Psoas muscle (tissue), 8 donors: ENCODE results near the gene RNF13. TPM values are rescaled to one million over a fixed set of nuclear protein-coding genes. Genes with fewer than 3 reads are reported as not detected.
"Not testable (repeated sequence)": the region's sequence is repeated elsewhere in the genome, so short reads cannot be mapped to it uniquely, and the experiment has no call there.

Experiments used
- ATAC-seq, 4 donors: fragments of 200-7000 bp; cut with Tn5 transposase; one replicate each; pipeline ENCODE4 v1.9.1; 2020; ENCODE audit warnings: moderate library complexity in 3 of 4, mild to moderate bottlenecking in 2 of 4
- DNase-seq, 2 donors: peaks; one replicate each; pipeline ENCODE4 v3.0.0-alpha.2; 2020
- H3K27ac ChIP-seq: fragments of 200-600 bp; one replicate; pipeline ENCODE4 v1.8.0; 2022
- H3K27me3 ChIP-seq, 3 donors: fragments of 200-600 bp in 1 of 3; one replicate each; pipeline versions ENCODE4 v1.6.1 to v1.8.0; 2013 to 2022; ENCODE audit warnings: low read length in 2 of 3, mild to moderate bottlenecking in 2 of 3, moderate library complexity in 1 of 3; ENCODE audit not compliant: insufficient read depth in 3 of 3
- H3K36me3 ChIP-seq, 2 donors: fragments of 200-600 bp in 1 of 2; one replicate each; pipeline versions ENCODE4 v1.6.1 to v1.8.0; 2013 to 2022; ENCODE audit warnings: low read depth in 1 of 2, mild to moderate bottlenecking in 1 of 2, moderate library complexity in 1 of 2; ENCODE audit not compliant: insufficient read depth in 1 of 2
- H3K4me1 ChIP-seq: fragments of 200-600 bp; one replicate; pipeline ENCODE4 v1.8.0; 2022
- H3K4me3 ChIP-seq: fragments of 200-600 bp; one replicate; pipeline ENCODE4 v1.8.0; 2022; ENCODE audit warnings: mild to moderate bottlenecking
- H3K9me3 ChIP-seq: fragments of 200-600 bp; one replicate; pipeline ENCODE4 v1.8.0; 2022
- WGBS, 3 donors: extraction: QIAGEN DNeasy Blood & Tissue Kit; methylation state at CpG; one replicate each; pipeline versions ENCODE4 v1.1.6 to v1.1.7; 2013; 5-methylcytosine and 5-hydroxymethylcytosine counted together
- intact Hi-C, 2 donors: fragments of 100-400 bp; cut with DNase I; formaldehyde crosslinking; loops; one replicate each; pipeline versions ENCODE4 v1.11.0 to v1.14.2; 2022
- polyA plus RNA-seq, 3 donors: library from polyadenylated mRNA; stranded (reverse); fragments of 200-250 nt; gene quantifications; one replicate each; pipeline ENCODE4 v1.2.3, GENCODE V29; 2013
- total RNA-seq, 4 donors: library from RNA; stranded (reverse); fragmentation: NEBNext Ultra II Directional in 2 of 4; extraction: Animal tissue kit (Norgen Biotek cat#: 25700) in 2 of 4; gene quantifications; one replicate each; pipeline versions ENCODE4 v1.2.1 to v1.2.4, GENCODE V29; 2021 to 2023
- TF ChIP-seq, protein P1 (sequence below): fragments of 200-600 bp; IDR thresholded peaks from one replicate; pipeline ENCODE4 v1.8.0; 2022; ENCODE audit warnings: antibody characterized with exemption
- donor health status: healthy with polysubstance abuse.
- donor health status: DM: no; HTN: no; CAD: no; lungs with moderate emphysema.
- donor health status: Bipolar disorder and iron deficiency.
- donor health status: healthy.
- donor health status: DM: yes; HTN: yes; CAD: no.
- donor health status: DM: no; HTN: no; CAD: no.
- donor health status: DM: no; HTN: no; CAD: no.
- donor health status: DM: yes; HTN: yes; CAD: no.

The RNF13 gene
- total and polyA plus RNA-seq, 7 donors = 21.7 to 51.0 (median 41.6) TPM

DNA sequence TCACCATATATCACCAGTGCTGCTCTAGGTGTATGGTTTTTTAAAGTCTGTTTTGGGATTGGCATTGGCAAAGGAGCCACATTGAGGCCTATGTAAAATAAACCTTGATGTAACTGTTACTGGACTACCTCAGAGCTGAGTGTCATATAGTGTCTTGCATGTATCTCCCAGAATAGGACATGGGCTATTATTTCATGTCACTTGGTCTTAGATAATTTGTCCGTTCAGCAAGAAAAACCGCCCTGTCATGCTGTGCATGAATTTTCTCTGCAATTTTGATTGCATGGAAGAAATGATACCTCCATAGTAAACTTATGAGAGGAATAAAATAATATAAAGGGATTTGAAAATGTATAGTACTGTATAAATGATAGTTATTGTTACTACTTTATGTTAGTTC, 59.6 kb downstream of the RNF13 start:
- Histone ChIP-seq H3K4me1 (peaks cover 18% of the 10 kb centered on the region), H3K27ac (peak overlapping the region; percentile 63), H3K9me3 (peaks cover 4% of the 10 kb centered on the region), H3K27me3 (no peaks in the 10 kb centered on the region), H3K36me3 (peaks cover 0 to 20% of the 10 kb centered on the region in 2 donors), H3K4me3 (no peak overlapping the region)
- TF ChIP-seq, protein P1, sequence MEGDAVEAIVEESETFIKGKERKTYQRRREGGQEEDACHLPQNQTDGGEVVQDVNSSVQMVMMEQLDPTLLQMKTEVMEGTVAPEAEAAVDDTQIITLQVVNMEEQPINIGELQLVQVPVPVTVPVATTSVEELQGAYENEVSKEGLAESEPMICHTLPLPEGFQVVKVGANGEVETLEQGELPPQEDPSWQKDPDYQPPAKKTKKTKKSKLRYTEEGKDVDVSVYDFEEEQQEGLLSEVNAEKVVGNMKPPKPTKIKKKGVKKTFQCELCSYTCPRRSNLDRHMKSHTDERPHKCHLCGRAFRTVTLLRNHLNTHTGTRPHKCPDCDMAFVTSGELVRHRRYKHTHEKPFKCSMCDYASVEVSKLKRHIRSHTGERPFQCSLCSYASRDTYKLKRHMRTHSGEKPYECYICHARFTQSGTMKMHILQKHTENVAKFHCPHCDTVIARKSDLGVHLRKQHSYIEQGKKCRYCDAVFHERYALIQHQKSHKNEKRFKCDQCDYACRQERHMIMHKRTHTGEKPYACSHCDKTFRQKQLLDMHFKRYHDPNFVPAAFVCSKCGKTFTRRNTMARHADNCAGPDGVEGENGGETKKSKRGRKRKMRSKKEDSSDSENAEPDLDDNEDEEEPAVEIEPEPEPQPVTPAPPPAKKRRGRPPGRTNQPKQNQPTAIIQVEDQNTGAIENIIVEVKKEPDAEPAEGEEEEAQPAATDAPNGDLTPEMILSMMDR = no peak
- ATAC-seq (peak in 3 of 4 donors; percentile 86 to 89 (median 88)), DNase-seq (no peak)
- 55 to 87% (median 65%) methylated on average over 2 of the region's 2 CpGs for WGBS, 3 donors
- intact Hi-C loops = no loop called here

DNA sequence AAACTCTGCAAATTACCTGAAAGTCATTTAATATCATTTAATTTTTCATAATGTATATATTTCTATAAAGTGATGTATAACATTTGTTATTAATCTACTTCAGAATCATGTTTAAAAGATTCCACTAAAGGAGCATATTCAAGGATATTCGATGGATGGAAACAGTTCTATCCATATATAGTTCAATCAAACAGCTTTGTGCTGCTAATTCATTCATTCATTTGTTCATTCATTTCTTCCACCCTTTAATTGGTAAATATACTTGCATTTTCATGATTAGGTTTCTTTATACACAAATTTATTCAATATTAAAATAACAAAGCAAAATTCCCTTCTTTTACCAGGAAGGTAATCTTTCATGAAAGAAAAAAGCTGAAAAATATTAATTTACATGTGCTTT, 64.7 kb downstream of the RNF13 start:
- intact Hi-C loops = loop anchor here in 1 of 2 donors (5.0 kb wide), 1 partner anchor 80 kb away; no protein-coding TSS in a partner anchor
- H3K4me3 ChIP-seq = no peak overlapping the region
- no peak for DNase-seq
- no peaks in the 10 kb centered on the region for H3K9me3 ChIP-seq
- no peak for ATAC-seq
- 95 to 99% (median 97%) methylated on average over 1 of the region's 1 CpG for WGBS, 3 donors
- TF ChIP-seq, protein P1 = no peak
- H3K27me3 ChIP-seq = no peaks in the 10 kb centered on the region
- no peak overlapping the region for H3K27ac ChIP-seq
- H3K36me3 ChIP-seq = peaks cover 0 to 17% of the 10 kb centered on the region in 2 donors
- peaks cover 16% of the 10 kb centered on the region for H3K4me1 ChIP-seq

DNA sequence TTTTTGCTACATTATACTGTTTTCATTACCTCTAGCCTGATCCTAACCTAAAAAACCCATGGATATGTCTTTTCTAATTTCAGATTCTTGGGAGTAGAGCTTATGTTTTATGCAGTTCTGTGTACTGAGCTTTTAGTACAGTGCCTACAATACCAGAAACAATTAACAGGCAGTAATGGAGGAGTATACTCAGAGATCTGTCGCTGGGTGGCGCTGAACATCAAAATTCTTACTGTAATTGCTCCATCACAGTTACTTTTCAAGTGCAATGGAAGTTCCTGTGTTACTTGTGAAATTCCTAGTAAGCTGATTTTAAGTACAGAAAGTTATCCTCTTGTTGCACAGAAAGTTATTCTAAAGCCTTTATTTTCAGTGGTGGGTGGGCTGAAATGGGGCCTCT, 66.9 kb downstream of the RNF13 start:
- ATAC-seq (peak; percentile 74 to 91 (median 83)), DNase-seq (peak; percentile 61 to 68)
- Histone ChIP-seq H3K9me3 (no peaks in the 10 kb centered on the region), H3K27ac (no peak overlapping the region), H3K4me1 (peaks cover 15% of the 10 kb centered on the region), H3K36me3 (no peaks in the 10 kb centered on the region), H3K27me3 (no peaks in the 10 kb centered on the region), H3K4me3 (no peak overlapping the region)
- TF ChIP-seq, protein P1 = peak; percentile 61
- intact Hi-C loops = loop anchor here in 1 of 2 donors (5.0 kb wide), 1 partner anchor 77 kb away; no protein-coding TSS in a partner anchor
- WGBS, 3 donors = 7 to 14% (median 13%) methylated on average over 2 of the region's 2 CpGs

DNA sequence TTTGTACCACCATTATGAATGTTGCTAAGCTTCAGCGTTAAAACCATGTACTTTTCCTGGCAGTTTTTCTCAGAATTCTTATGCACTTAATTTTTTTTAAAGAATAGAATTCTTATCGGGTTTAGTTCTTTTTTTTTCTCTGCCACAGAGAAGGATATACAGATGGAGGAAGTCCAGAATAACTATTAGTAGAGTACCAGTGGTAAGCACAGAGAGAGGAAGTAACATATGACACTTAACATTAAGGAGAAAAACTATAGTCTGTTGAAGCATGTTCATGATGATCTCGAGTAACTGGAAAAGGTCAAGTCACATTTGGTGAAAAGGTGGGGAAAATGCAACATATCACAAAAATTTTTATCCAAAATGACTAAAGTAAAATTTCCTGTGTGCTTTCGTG, 68.9 kb downstream of the RNF13 start:
- H3K27me3 ChIP-seq = no peaks in the 10 kb centered on the region
- intact Hi-C loops = no loop called here
- peak overlapping the region; percentile 57 for H3K27ac ChIP-seq
- TF ChIP-seq, protein P1 = no peak
- WGBS, 3 donors = 61 to 72% (median 70%) methylated on average over 4 of the region's 4 CpGs
- DNase-seq (no peak), ATAC-seq (no peak)
- no peaks in the 10 kb centered on the region for H3K36me3 ChIP-seq
- no peaks in the 10 kb centered on the region for H3K9me3 ChIP-seq
- peaks cover 28% of the 10 kb centered on the region for H3K4me1 ChIP-seq
- no peak overlapping the region for H3K4me3 ChIP-seq

DNA sequence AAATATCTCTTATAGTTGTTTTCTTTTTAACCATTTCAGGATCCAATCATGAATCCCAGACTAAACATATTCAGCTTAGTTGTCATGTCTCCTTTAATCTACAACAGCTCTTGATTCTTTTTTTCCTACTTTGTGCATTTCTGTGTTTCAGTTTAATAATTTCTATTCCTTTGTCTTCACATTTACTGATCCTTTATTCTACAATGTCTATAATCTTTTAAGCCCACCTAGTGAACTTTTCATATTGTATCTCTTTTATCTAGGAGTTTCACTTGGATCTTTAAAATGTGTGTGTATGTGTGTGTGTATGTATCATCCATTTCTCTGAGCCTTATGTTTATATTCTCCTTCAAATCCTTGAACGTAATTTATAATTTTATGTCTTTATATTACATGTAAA, 70.1 kb downstream of the RNF13 start:
- Histone ChIP-seq H3K27ac (peak overlapping the region; percentile 57), H3K4me1 (peaks cover 28% of the 10 kb centered on the region), H3K36me3 (peaks cover 0 to 6% of the 10 kb centered on the region in 2 donors), H3K4me3 (no peak overlapping the region), H3K9me3 (no peaks in the 10 kb centered on the region), H3K27me3 (no peaks in the 10 kb centered on the region)
- 88 to 100% (median 92%) methylated on average over 1 of the region's 1 CpG for WGBS, 3 donors
- DNase-seq = no peak
- ATAC-seq = no peak
- TF ChIP-seq, protein P1 = no peak
- intact Hi-C loops = no loop called here

DNA sequence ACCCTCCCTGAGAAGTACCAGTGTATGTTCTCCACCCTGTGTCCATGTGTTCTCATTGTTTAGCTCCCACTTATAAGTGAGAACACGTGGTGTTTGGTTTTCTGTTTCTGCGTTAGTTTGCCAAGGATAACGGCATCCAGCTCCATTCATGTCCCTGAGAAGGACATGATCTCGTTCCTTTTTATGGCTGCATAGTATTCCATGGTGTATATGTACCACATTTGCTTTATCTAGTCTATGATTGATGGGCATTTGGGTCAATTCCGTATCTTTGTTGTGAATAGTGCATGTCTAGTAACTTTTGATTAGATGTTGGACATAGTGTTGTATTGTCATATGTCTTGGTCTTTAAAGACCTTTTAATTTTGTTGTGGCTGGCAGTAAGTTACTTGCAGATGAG, 70.8 kb downstream of the RNF13 start:
- ATAC-seq, H3K36me3 ChIP-seq, H3K9me3 ChIP-seq, H3K4me3 ChIP-seq, intact Hi-C loops, H3K27ac ChIP-seq, DNase-seq, H3K27me3 ChIP-seq: not testable (repeated sequence)
- 80 to 95% (median 88%) methylated on average over 5 of the region's 5 CpGs for WGBS, 3 donors
- peaks cover 32% of the 10 kb centered on the region for H3K4me1 ChIP-seq

DNA sequence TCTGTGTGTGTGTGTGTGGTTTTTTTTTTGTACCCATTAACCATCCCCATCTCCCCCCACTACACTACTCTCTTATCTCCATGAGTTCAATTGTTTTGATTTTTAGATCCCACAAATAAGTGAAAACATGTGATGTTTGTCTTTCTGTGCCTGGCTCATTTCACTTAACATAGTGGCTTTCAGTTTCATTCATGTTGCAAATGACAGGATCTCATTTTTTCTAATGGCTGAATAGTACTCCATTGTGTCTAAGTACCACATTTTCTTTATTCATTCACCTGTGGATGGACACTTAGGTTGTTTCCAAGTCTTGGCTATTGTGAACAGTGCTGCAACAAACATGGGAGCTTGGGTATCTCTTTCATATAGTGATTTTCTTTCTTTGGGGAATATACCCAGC, 71.8 kb downstream of the RNF13 start:
- H3K27ac ChIP-seq = peak overlapping the region; percentile 37
- DNase-seq, ATAC-seq, H3K9me3 ChIP-seq, H3K27me3 ChIP-seq, intact Hi-C loops, H3K4me3 ChIP-seq, H3K36me3 ChIP-seq: not testable (repeated sequence)
- H3K4me1 ChIP-seq = peaks cover 34% of the 10 kb centered on the region
